Lower leg skin (tissue), 4 donors: Measurements from ENCODE around the gene SMPD3. TPM values are rescaled to one million over a fixed set of nuclear protein-coding genes. Genes with fewer than 3 reads are reported as not detected.

Experiments
- DNase-seq, 2 donors: peaks; one replicate each; pipeline ENCODE4 v3.0.0-alpha.2; 2019; ENCODE audit warnings: low spot score in 2 of 2
- H3K4me3 ChIP-seq: fragments of 200-600 bp; sonication (generic); 2 replicates; pipeline ENCODE4 v1.5.1; 2017; ENCODE audit warnings: mild to moderate bottlenecking, low read depth; ENCODE audit not compliant: poor library complexity, severe bottlenecking
- CTCF ChIP-seq, 3 donors: fragments of 450-650 bp; IDR thresholded peaks; one replicate each; pipeline ENCODE4 v1.5.1; 2016; ENCODE audit warnings: antibody characterized with exemption in 3 of 3, mild to moderate bottlenecking in 3 of 3, moderate library complexity in 2 of 3
- POLR2A ChIP-seq, 2 donors: fragments of 450-650 bp; IDR thresholded peaks; one replicate each; pipeline ENCODE4 v1.6.1; 2016 to 2017; ENCODE audit warnings: antibody characterized with exemption in 2 of 2, mild to moderate bottlenecking in 1 of 2, moderate library complexity in 1 of 2
- WGBS, 2 donors: methylation state at CpG; one replicate each; pipeline ENCODE4 v1.1.5; 2018; 5-methylcytosine and 5-hydroxymethylcytosine counted together
- intact Hi-C: fragments of 100-400 bp; cut with DNase I; formaldehyde crosslinking; loops from one replicate; pipeline ENCODE4 v1.15.0; 2023; ENCODE audit warnings: low total_unique reads
- total RNA-seq, 4 donors: library from RNA; depleted of rRNA; stranded (reverse); fragments of >200 nt; gene quantifications; one replicate each; pipeline ENCODE4 v1.1.0, GENCODE V29; 2016

The SMPD3 gene
- total RNA-seq, 4 donors from 2014 or later: 30.2 to 135 (median 58.3) TPM

GRCh38 chr16:68412061-68412460 is 36.2 kb downstream of the SMPD3 start:
- no peak for DNase-seq
- whole genome bisulfite sequencing, 2 donors: 87 to 90% methylated on average over 6 of the region's 6 CpGs
- TF ChIP-seq POLR2A (IDR thresholded peaks at IDR 0.05): no peak
- no peak for TF ChIP-seq CTCF (IDR thresholded peaks at IDR 0.05)

GRCh38 chr16:68411086-68411485 is 37.2 kb downstream of the SMPD3 start:
- intact Hi-C loops: no loop called here
- 89 to 90% methylated on average over 2 of the region's 2 CpGs for WGBS, 2 donors
- TF ChIP-seq CTCF (IDR thresholded peaks at IDR 0.05): no peak
- no peak for TF ChIP-seq POLR2A (IDR thresholded peaks at IDR 0.05)
- no peak overlapping the region for H3K4me3 ChIP-seq
- no peak for DNase-seq

More at GRCh38 chr16:68412061-68412460, 36.2 kb downstream of the SMPD3 start:
- intact Hi-C loops: no loop called here
- H3K4me3 ChIP-seq: no peak overlapping the region

- TF ChIP-seq POLR2A (IDR thresholded peaks at IDR 0.05) (no peak), CTCF (IDR thresholded peaks at IDR 0.05) (no peak)
- intact Hi-C loops: no loop called here
- DNase-seq: no peak
- H3K4me3 ChIP-seq: no peak overlapping the region
- WGBS, 2 donors: 49 to 64% methylated on average over 6 of the region's 6 CpGs
Observed at GRCh38 chr16:68408967-68409366, 39.3 kb downstream of the SMPD3 start.

- no peak overlapping the region for H3K4me3 ChIP-seq
- no peak for DNase-seq
- no peak for TF ChIP-seq POLR2A (IDR thresholded peaks at IDR 0.05)
- no peak for TF ChIP-seq CTCF (IDR thresholded peaks at IDR 0.05)
- intact Hi-C loops: no loop called here
- WGBS, 2 donors: 90 to 94% methylated on average over 1 of the region's 1 CpG
Observed at GRCh38 chr16:68408428-68408827, 39.9 kb downstream of the SMPD3 start.

GRCh38 chr16:68406458-68407152 is 41.7 kb downstream of the SMPD3 start:
- no peak overlapping the region for H3K4me3 ChIP-seq
- 42 to 43% methylated on average over 17 of the region's 17 CpGs for WGBS, 2 donors
- TF ChIP-seq CTCF (IDR thresholded peaks at IDR 0.05): no peak
- no peak for TF ChIP-seq POLR2A (IDR thresholded peaks at IDR 0.05)
- intact Hi-C loops: no loop called here
- no peak for DNase-seq
